GM12878 (cell line): ENCODE results near the gene IRF1. TPM values are rescaled to one million over a fixed set of nuclear protein-coding genes. Genes with fewer than 3 reads are reported as not detected.
A peak's percentile ranks its signal among the peaks of the same experiment; 100 is the strongest.

Experiments
- BCL3 ChIP-seq: IDR thresholded peaks from 2 replicates; pipeline ENCODE4 v1.6.1; 2011; ENCODE audit warnings: borderline replicate concordance, low read depth, mild to moderate bottlenecking, moderate library complexity, low read length; ENCODE audit not compliant: insufficient read depth, poor library complexity, severe bottlenecking
- EED ChIP-seq: sonication (generic); IDR thresholded peaks from 2 replicates; pipeline ENCODE4 v1.6.1; 2016; ENCODE audit warnings: antibody characterized with exemption, low read depth
- ETV6 ChIP-seq, 2 experiments: fragments of 450-650 bp in 1 of 2; IDR thresholded peaks in 1 of 2; conservative IDR thresholded peaks in 1 of 2; 2 replicates each; pipeline ENCODE4 v1.6.1; 2014; ENCODE audit warnings: antibody characterized with exemption in 1 of 2, borderline replicate concordance in 1 of 2, low read depth in 1 of 2, mild to moderate bottlenecking in 1 of 2, moderate library complexity in 1 of 2
- IRF5 ChIP-seq: fragments of 450-650 bp; IDR thresholded peaks from 2 replicates; pipeline ENCODE4 v1.6.1; 2017; ENCODE audit warnings: borderline replicate concordance
- MTA3 ChIP-seq: IDR thresholded peaks from 2 replicates; pipeline ENCODE4 v1.6.1; 2012; ENCODE audit warnings: low read length, inconsistent platforms, borderline replicate concordance
- POU2F2 ChIP-seq: IDR thresholded peaks from 3 replicates; pipeline ENCODE4 v1.6.1; 2011; ENCODE audit warnings: low read depth, mild to moderate bottlenecking, low read length, borderline replicate concordance
- RFX5 ChIP-seq: IDR thresholded peaks from 2 replicates; pipeline ENCODE4 v1.6.1; 2011; ENCODE audit warnings: low read depth, low read length, improper control_type of control experiment
- SIN3A ChIP-seq: IDR thresholded peaks from 2 replicates; pipeline ENCODE4 v1.6.1; 2012; ENCODE audit warnings: low read depth, low read length, improper control_type of control experiment
- YBX1 ChIP-seq: fragments of 450-650 bp; IDR thresholded peaks from 2 replicates; pipeline ENCODE4 v1.6.1; 2016; ENCODE audit warnings: antibody characterized with exemption
- ZBED1 ChIP-seq: IDR thresholded peaks from 2 replicates; pipeline ENCODE4 v1.6.1; 2016; ENCODE audit warnings: borderline replicate concordance
- ZNF687 ChIP-seq: fragments of 450-650 bp; IDR thresholded peaks from 2 replicates; pipeline ENCODE4 v1.6.1; 2017; ENCODE audit warnings: mild to moderate bottlenecking, moderate library complexity
- ZSCAN29 ChIP-seq: fragments of 450-650 bp; IDR thresholded peaks from 2 replicates; pipeline ENCODE4 v1.6.1; 2017; ENCODE audit warnings: mild to moderate bottlenecking, moderate library complexity
- polyA plus RNA-seq, 11 experiments: library from polyadenylated mRNA; depleted of rRNA in 4 of 11; unstranded in 6 of 11; stranded (reverse) in 5 of 11; fragments of >200 nt; fragmentation: Nextera tagmentation in 4 of 11; fragmentation: Illumina TruSeq in 1 of 11; extraction: Ambion mirVana in 4 of 11; extraction: Trizol in 1 of 11; gene quantifications; 1 replicate in 1 of 11; 2 replicates in 10 of 11; pipeline versions ENCODE4 v1.2.1 to v1.2.3, GENCODE V29; 2011 to 2016; ENCODE audit warnings: inconsistent platforms in 2 of 11, missing spikeins in 2 of 11, low read depth in 1 of 11
- total RNA-seq, 4 experiments: library from RNA; depleted of rRNA in 3 of 4; stranded (reverse); fragments of >200 nt in 3 of 4; fragmentation: Illumina TruSeq in 1 of 4; extraction: Trizol in 1 of 4; gene quantifications; 2 replicates each; pipeline versions ENCODE4 v1.2.1 to v1.2.3, GENCODE V29; 2013 to 2021

Gene IRF1
- total and polyA plus RNA-seq, 10 of the 15 experiments (the other 5 are each of a cell fraction or from before 2014, with no cell fraction given): 6.9 to 68.0 (median 49.6) TPM

- TF ChIP-seq BCL3: no peak
- TF ChIP-seq EED: peak; percentile 37; the same call in 1 of the 2 replicates
- TF ChIP-seq RFX5: no peak
- TF ChIP-seq ZBED1: no peak
- TF ChIP-seq IRF5: no peak
- no peak for TF ChIP-seq ZSCAN29
- TF ChIP-seq POU2F2: no peak
- no peak for TF ChIP-seq ZNF687
- no peak for TF ChIP-seq MTA3
- TF ChIP-seq YBX1: no peak
- peak; percentile 23; the same call in 1 of the 2 replicates for TF ChIP-seq SIN3A
- no peak for TF ChIP-seq ETV6 (conservative IDR thresholded peaks at IDR 0.05 in 1 of 2, IDR thresholded peaks at IDR 0.05 in 1 of 2; ENCODE audit: borderline replicate concordance in 1 of 2, low read depth in 1 of 2)
Observed at GRCh38 chr5:132489871-132490483, 596 bp downstream of the IRF1 start (continued).
